Skin epidermis (tissue), 12 donors: ENCODE results near the gene PSMB5.
A peak's percentile ranks its signal among the peaks of the same experiment; 100 is the strongest.

ENCODE experiments used
- H3K27ac ChIP-seq, 21 experiments: fragments of 200-600 bp; sonication (generic) in 11 of 21; one replicate each; pipeline ENCODE4 v1.5.0; 2020; ENCODE audit warnings: mild to moderate bottlenecking in 3 of 21, inconsistent platforms in 2 of 21, moderate library complexity in 2 of 21
- H3K4me3 ChIP-seq, 7 experiments: fragments of 200-600 bp; sonication (generic) in 2 of 7; one replicate each; pipeline ENCODE4 v1.5.0; 2020; ENCODE audit warnings: inconsistent platforms in 2 of 7, mild to moderate bottlenecking in 2 of 7, moderate library complexity in 1 of 7

PSMB5 gene

DNA sequence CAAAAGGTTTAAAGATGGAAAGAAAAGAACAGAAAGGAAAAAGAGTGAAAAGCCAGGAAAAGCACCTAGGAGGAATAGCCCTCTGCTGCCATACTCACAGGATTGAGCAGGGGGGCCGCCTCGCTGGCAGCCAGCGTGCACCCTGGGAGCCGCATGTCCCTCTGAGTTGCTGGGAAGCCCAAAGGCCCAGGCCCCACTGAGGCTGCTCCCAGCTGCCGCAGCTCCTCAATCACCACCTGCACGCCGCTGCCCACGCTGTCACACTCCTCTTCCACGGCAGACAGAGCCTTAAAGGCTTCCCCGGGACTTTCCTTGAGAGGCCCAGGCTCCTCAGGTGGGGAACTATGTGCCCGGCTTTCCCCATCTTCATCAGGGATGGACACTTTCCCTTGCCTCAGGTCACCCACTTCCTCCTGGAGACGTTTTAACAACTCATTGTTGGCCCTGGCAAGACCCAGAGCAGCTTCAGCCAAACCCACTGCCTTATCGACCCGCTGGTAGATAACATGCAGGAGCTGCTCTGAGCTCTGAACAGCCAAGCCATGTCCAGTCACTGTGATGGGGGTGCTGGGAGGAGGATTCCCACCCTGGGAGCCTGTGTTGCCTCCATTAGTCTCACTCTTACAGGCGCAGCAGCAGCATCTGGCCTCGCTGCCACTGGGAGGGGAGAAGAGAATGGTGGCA, 36.2 kb downstream of the PSMB5 start:
- no peak overlapping the region for H3K4me3 ChIP-seq
- H3K27ac ChIP-seq: no peak overlapping the region

DNA sequence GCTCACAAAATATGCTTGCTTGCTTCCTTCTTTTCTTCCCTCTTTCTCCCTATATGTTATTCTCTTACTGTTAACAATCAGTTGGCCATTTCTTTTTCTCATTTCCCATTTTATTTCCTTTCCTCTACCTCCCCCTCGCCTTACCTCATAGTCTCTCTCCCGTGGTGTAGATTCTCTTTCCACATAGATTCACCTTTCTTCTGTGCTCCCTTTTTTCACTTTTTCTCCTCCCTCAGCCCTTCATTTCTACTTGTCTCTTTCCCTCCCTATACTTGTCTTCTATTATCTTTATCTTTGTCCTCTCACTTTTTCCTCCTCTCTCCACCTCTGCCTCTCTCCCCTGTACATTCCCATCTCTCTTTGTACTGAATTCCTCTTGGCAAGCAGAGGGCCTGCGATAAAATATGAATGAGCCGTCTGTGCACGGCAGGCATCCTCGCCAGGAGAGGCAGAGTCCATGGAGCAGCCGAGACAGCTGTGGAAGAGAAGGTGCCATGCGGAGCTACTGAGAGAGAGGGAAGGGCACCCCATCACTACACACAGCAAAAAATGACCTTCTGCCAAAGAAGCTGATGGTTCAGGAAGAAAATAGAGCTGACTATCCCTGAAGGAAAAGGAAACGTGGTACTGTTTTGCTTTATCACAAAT, 36.9 kb downstream of the PSMB5 start:
- H3K4me3 ChIP-seq: no peak overlapping the region
- no peak overlapping the region for H3K27ac ChIP-seq

DNA sequence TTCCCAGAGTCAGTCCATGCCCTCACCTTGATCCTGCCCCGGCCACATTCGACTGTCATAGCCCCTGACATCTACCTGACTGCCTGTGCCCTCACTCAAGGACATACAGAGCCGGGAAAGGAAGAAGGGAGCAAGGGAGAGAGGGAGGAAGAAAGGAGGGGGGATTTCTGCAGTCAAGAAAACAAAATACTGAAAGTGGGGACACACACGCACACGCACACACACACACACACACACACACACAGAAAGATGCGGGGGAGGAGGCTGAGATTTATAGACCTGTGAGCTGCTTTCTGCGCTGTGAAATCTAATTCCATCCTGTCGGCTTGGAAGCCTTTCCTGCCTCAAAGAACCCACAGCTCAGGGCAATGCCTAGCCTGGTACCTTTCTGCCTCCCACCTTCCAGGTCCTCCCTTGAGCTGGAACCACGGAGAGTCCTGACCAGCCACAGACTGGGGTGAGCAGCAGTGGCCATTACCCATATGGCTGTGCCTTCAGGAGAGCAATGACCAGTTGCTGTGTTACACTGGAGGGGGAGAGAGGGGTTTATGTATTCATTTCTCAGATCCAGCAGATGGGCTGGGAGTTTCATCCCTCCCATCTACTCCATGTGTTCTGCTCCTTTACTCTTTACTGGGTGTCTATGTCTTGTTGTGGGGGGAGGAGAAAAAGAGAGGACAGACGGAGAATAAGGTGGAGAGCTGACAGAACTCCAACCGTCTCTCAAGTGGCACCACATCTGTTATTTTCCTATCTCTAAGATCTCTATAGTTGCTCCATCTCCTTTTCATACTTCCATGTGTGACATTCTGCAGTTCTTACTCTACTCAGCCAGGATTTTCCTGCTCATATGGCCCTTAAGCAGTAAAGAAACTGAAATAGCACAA, 37.7 kb downstream of the PSMB5 start:
- H3K27ac ChIP-seq: no peak overlapping the region
- no peak overlapping the region for H3K4me3 ChIP-seq

DNA sequence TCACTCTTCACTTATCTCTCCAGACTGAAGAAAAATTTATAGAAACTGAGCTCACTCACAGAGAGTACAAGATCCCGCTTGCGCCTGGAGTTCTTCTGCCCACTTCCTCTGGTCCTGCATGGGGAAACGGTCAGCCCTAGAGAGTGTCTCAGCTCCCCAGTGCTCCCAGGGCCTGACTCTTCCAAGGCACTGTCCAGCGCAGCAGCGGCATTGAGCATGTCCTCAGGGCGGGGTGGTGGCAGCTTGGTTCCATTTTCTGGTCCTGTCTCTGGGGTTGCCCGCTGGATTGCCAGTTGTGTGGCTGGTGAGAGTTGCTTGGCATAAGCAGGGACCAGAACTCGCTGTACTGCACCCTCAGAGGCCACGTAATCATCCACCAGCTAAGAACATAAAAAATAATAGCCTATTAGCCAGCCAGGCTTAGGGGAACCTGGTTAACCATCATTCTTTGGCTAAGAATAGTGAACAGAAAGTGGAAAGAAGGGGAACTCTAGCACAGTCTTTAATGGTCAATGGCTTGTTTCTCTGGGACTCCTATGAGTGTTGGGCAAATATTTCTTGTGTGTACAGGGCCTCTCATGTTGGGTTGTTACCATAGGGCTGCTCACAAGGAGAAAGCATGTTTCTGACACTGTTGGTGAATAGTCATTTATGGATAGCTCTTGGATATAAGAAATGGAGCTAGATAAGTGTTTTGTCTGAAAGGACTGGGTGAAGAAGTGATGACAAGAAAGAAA, 38.6 kb downstream of the PSMB5 start:
- Histone ChIP-seq H3K4me3 (no peak overlapping the region), H3K27ac (no peak overlapping the region)

DNA sequence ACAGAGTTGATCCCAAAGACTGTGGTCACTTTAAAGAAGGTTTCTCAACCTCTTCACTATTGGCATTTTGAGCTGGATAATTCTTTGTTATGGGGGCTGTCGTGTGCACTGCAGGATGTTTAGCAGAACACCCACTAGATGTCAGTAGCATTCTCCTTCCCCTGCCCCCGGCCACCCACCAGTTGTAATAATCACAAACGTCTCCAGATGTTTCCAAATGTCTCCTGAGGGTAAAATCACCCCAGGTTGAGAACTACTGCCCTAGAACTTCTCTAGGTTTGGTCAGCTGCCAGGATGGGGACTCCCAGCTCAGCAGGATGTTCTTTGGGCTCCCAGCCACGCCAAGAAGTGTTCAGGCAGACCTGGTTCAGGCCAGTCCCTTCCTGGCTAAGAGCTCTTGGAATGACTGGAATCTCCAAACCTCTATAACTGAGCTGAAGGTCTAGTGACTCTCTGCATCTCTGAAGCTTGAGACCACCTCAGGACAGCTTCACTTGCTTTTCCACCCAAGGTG, 39.9 kb downstream of the PSMB5 start:
- peak overlapping the region in 1 of 21 experiments; percentile 11 for H3K27ac ChIP-seq
- no peak overlapping the region for H3K4me3 ChIP-seq

DNA sequence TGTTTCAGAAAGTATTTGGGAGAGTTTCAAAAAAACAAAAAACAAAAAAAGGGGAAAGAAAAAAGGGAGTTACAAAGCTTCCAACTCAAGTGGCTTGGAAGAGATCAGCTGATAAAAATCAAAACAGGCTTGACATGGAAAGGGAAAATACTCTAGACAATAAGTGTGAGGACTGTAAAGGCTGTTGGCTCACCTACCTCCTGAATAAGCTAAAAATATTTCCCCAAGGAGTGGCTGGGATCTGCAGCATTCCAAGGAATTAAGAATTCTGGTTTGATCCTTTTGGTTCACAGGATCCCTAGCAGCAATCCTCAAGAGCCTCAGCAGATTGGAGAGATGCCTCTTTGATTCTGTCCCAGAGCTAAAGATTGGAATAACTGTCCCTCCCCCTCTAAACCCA, 41.2 kb downstream of the PSMB5 start:
- Histone ChIP-seq H3K4me3 (no peak overlapping the region), H3K27ac (no peak overlapping the region)

DNA sequence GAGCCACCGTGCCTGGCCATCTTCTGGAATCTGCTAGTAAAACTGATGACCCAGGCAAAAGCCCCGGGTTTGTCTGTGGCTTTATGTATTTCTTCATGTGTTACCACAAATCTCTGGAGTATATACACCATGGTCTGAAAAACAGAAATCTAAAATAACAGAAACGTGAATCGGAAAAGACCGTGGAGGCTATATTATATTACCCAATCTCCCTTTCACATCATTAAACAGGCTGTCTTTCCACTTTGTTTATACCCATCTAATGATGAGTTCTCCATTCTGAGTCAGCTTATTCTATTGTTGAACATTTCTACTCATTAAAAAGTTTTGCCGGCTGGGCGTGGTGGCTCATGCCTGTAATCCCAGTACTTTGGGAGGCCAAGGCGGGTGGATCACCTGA, 42.8 kb downstream of the PSMB5 start:
- Histone ChIP-seq H3K4me3 (no peak overlapping the region), H3K27ac (no peak overlapping the region)

DNA sequence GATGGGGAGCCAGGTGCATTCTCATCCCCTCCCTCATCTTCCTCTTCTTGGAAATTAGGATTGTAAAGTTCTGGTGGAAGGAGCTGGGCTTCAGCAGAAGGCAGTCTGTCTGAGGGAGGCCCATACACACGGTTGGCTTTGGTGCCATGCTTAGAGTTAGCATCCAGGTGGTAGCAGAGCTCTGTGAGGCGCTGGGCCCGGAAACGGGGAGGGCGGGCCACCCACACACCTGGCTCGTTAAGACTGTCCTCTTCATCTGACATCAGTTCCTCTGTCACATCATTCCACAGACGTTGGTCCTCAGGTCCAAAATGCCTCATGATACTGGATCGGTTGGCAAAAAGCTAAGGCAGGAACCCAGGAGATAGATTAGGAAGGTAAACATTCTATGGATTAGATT, 47.4 kb downstream of the PSMB5 start:
- Histone ChIP-seq H3K4me3 (no peak overlapping the region), H3K27ac (no peak overlapping the region)

DNA sequence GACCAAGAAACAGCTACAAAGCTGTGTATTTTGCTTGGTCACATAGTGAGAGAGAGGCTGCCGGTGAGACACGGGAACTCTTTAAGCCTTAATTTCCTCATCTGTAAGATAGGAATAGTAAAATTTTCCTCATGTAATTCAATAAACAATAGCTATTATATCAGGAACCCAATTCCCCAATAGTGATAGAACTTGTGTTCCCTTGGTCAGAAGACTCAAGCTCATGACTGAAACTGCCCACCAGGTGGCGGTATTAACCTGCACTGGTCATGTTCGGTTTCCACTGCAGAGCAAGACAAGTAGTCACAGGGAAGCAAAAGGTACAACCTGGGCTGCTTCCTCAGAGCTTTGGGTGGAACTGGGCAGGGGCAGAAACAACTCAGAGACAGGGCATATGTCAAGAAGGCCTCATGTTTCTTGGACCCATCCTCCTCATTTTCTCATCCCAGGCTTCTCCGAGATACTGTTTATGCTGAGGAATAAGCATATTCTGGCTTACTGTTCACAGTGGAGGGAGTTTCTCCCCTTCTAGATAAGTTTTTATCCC, 48.1 kb downstream of the PSMB5 start:
- H3K4me3 ChIP-seq: no peak overlapping the region
- H3K27ac ChIP-seq: no peak overlapping the region

DNA sequence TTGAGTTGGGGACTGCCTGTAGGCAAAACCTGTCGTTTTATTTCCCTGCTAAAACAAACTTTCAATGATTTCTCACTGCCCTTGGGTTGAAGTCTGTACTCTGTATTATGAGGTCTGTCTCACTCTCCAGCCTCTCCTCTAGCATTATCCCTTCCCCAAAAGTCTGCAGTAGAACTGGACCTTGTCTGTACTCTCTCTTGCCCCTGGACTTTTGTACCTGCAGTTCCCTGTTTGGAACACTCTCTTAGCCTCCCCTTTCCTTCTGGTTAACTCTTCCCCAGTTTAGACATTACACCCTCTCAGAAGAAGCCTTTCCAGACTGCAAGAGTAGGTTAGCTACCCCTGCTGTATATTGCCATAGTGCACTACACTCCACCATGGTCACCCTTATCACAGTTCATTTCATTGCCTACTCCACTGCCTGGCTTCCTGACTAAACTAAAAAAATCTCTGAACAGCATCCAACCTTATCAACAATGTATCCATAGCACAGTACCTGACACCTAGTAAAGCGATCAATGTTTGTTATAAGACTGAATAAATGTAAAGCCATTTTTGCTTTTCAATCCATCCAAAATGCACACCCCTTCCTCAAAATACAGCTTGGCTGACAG, 48.7 kb downstream of the PSMB5 start:
- Histone ChIP-seq H3K27ac (no peak overlapping the region), H3K4me3 (no peak overlapping the region)

DNA sequence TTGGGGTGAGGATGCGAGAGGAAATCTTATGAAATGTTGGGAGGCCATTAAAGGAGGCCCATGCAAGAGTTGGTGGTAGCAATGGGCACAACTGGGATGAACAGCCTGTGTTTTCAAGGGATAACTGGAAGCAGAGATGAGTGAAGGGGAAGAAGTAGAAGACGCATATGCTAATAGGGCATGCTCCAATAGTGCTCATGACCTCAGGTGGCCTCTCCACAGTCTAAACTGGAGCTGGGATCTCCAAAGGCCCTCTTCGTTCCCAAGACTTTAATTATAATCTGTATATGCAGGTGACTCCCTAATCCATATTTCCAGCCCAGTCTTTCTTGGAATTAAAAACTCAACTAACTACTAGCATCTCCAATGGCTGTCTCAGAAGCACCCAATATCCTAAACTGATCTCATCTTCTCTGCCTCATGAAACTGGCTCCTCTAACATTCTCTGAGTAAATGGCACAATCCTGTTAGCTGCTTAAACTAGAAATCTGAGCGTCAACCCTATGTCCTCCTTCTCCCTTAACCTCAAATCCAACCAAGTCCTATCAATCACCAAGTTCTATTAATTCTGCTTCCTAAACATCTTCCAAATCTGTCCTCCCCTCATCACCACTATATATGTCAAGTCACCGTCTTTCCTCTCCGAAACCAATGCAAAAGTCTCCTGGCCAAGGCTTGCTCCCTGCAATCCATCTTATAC, 49.6 kb downstream of the PSMB5 start:
- no peak overlapping the region for H3K4me3 ChIP-seq
- no peak overlapping the region for H3K27ac ChIP-seq

DNA sequence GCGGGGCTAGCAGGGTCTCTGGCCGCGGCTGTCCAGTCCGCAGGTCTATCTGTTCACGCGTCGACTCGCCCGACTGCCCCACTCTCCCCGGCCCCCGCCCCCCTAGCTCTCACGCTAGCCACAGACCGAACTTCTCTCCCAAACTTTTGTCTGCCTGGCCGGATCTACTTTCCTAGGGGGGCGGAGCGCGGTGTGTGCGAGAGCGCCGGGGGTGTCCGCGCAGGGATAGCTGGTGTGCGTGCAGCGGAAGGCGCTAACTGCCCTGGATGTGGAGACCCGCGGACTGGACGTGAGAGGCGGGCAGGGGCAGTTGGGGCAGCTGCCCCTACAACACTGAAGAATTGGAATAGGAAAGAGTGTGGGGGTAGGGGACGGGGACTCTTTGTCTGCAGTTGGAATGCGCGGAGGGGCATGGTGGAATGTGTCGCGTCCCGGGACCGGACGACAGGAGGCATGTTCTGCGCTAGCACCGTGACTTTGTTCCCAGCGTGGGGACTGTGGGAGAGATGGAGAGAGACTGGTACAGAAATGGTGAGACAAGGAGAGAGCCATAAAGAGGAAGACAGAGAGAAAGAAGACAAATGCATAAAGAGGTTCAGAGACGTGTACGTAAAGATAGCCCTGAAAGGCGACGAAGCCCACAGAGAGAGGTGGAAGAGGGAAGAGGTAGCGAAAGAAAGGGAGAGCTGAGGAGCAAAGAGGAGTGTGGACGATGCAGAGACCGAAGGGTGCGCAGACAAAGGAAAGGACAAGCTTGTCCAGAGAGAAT, 52.0 kb downstream of the PSMB5 start, which contains the start of gene AJUBA:
Gene AJUBA, minus strand, starts transcription at position 75 of the 769 bp plus-strand sequence. CDS start 285 bp downstream, outside the sequence.
- H3K4me3 ChIP-seq: peak within 1 kb of the TSS; percentile 62 to 80 (median 63)
- H3K27ac ChIP-seq: peak within 1 kb of the TSS; percentile 50 to 92 (median 85)

DNA sequence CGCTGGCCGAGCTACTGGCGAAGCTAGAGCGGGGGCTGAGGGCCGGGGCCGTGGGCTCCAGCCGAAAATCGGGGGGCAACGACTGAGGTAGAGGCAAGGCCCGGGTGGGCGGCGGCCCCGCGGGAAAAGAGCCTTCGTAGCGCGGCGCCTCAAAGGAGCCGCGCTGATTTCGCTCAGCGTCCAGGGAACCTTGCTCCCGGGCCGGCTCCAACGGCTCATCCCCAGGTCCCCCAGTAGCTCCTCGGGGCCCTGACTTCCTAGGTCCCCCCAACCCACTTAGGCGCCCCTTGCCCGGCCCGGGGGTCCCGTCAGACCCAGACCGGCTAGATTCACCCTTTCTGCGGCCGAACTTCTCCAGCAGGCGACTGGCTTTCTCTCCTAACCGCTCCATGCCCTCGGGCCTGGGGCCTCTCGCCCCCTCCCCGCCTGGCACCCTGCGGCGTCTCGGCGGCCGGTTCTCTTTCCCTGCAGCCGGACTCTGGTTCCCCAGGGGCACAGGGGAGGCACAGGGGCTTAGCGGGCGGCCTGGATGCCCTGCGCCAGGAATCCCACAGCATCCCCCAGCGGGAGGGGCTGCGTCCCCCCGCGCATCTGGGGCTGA, 52.7 kb downstream of the PSMB5 start:
- H3K4me3 ChIP-seq: peak overlapping the region; percentile 62 to 80 (median 63)
- H3K27ac ChIP-seq: peak overlapping the region; percentile 50 to 92 (median 85)

DNA sequence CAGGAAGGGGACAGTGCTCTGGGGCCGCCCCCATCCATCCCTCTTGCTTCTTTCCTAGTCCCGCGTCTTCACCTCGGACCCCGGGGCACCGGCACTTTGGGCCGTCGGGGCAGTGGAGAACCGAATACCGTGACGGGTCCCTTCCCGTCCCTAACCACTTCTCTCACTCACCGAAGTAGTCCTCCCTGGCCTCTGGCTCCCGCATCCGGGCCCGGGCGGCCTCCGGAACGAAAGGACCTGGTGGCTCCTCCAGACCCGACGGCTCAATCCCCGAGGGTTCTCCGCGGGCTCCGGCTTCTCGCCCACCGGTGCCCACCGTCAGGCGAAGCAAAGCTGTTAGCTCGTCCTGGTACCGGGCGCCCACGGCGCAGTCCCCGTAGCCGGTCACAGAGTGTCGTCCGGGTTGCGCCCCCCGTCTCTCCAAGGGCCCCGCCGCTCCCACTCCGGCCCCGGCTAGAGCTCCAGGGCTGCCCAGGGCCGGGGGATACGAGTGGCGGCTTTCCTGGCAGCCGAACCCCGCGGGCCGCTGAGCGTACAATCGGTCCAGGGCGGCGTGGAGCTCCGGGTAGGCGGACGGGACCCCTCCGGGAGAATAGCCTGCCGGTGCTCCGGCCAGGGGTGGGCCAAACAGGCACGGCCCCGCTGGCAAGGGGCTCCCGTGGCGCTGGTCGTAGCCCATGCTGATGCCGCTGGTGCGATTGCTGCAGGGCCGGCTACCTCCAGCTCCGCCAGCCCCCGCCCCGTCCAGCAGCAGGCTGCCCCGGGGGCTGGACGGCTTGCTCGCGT, 53.4 kb downstream of the PSMB5 start:
- H3K4me3 ChIP-seq: peak overlapping the region; percentile 62 to 80 (median 63)
- H3K27ac ChIP-seq: peak overlapping the region; percentile 19 to 92 (median 85)

DNA sequence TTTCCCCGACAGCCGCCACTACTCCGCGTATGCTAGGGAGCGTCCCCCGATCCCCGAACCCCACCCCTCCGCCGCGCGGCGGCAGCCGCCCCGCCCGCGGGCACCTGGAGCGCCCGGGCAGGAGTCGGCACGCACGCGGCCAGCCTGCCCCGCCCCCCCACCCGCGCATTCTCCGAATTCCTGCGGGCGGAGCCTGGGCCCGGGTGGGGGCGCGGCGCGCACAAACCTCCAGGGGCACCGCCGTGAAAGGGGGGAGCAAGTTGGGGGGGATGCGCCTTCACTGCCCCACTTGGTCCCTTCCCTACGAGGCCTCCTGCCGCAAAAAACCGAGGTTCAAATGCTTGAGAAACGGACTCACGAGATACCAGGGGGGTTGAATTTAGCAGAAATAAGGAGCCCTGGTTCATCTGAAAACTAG, 54.0 kb downstream of the PSMB5 start:
- peak overlapping the region; percentile 62 to 80 (median 63) for H3K4me3 ChIP-seq
- peak overlapping the region in 20 of 21 experiments; percentile 60 to 92 (median 85) for H3K27ac ChIP-seq

DNA sequence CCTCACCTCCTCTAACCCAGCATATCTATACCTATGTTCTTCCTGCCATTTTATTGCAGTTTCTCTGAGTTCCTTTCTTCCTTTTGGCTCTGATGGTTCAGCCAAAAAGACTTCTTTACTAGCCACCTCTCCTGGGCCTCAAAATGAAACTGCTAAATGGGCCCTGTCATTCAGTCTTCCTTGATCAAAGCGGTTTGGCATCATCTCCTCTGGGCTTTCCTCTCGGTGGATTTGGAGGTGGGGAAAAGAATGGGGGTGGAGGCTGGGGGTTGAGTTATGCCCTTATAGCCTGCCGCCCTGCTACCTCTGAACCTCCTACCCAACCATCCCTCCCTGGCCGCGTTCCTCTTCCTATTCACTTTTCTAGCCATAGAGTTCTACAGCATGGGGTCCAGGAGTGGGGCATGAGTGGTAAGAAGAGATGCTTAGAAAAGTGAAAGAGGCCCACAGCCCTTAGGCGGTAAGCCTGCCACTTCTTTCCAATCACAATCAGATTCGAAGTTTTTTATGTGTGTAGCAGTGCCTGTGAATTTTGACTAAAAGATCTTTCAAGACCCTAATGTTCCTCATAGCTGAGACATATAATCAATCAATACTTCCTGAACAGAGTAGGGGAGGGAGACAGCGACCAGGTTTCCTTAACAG, 54.8 kb downstream of the PSMB5 start:
- H3K27ac ChIP-seq: peak overlapping the region in 20 of 21 experiments; percentile 16 to 92 (median 84)
- H3K4me3 ChIP-seq: peak overlapping the region; percentile 62 to 80 (median 63)
